IgD-negative memory B cell (primary cell): ENCODE results near the gene CACNA2D1. TPM values are rescaled to one million over a fixed set of nuclear protein-coding genes. Genes with fewer than 3 reads are reported as not detected.
"Not testable (repeated sequence)": the region's sequence is repeated elsewhere in the genome, so short reads cannot be mapped to it uniquely, and the experiment has no call there.

Source experiments
- H3K27ac Mint-ChIP-seq, 3 donors: one replicate each; pipeline ENCODE4 v1.8.0; 2020 to 2022; ENCODE audit warnings: mild to moderate bottlenecking in 3 of 3, mixed read lengths in 3 of 3, moderate library complexity in 1 of 3
- H3K27me3 Mint-ChIP-seq: one replicate; pipeline ENCODE4 v1.8.0; 2021; ENCODE audit warnings: mixed read lengths
- H3K36me3 Mint-ChIP-seq: one replicate; pipeline ENCODE4 v1.8.0; 2020; ENCODE audit warnings: mild to moderate bottlenecking, mixed read lengths
- H3K4me1 Mint-ChIP-seq, 3 donors: one replicate each; pipeline ENCODE4 v1.8.0; 2020 to 2022; ENCODE audit warnings: mixed read lengths in 3 of 3, mild to moderate bottlenecking in 1 of 3
- H3K4me3 Mint-ChIP-seq, 4 donors: one replicate each; pipeline ENCODE4 v1.8.0; 2020 to 2022; ENCODE audit warnings: mild to moderate bottlenecking in 4 of 4, mixed read lengths in 4 of 4, moderate library complexity in 3 of 4
- H3K9me3 Mint-ChIP-seq, 3 donors: one replicate each; pipeline ENCODE4 v1.8.0; 2020 to 2021; ENCODE audit warnings: mixed read lengths in 3 of 3, mild to moderate bottlenecking in 1 of 3
- polyA plus RNA-seq: library from polyadenylated mRNA; unstranded; fragments of 300-500 nt; fragmentation: Illumina TruSeq; gene quantifications from one replicate; pipeline ENCODE4 v1.2.3, GENCODE V29; 2021

Gene CACNA2D1
- polyA plus RNA-seq, 1 donor from 2014 or later, result not detected

DNA sequence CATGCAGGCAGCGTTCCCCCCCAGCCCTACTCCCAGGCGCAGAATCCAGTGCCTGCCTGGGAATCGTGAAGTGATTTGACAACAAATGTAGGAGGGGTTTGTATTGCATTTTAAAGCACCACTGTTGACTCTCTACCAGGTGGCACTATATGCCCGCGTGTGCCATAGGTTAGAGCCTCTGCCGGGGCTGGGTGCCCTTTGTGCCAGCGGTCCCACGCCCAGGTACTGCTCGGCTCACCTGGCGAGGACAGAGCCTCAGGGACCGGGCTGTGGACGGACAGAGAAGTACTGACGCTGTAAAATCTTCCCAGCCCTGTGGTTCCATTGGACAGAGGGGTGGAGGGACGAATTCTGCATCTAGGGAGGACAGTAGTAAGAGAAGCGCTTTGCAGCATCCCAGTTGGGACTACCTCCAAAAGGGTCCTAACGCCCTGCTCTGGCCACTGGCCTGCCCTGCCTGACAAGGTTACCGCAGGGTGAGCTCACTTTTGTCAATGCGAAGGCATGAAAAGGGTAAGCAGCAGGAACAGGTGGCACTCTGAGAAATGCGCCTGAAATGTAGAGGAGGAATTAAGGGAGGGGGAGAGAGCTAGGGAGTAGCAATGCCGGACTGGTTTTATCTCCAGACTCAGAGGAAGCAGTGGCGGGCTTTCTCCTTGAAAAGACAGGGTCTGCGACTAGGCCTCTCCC lies 788 bp upstream of the CACNA2D1 start:
- Mint-ChIP-seq H3K4me1 (peaks cover 0 to 1% (median 0%) of the 10 kb centered on the region in 3 donors), H3K27me3 (peaks cover 17% of the 10 kb centered on the region), H3K36me3 (no peaks in the 10 kb centered on the region), H3K27ac (no peak overlapping the region), H3K9me3 (peaks cover 1 to 8% (median 6%) of the 10 kb centered on the region in 3 donors), H3K4me3 (peak overlapping the region in 2 of 4 donors; percentile 45 to 75)

DNA sequence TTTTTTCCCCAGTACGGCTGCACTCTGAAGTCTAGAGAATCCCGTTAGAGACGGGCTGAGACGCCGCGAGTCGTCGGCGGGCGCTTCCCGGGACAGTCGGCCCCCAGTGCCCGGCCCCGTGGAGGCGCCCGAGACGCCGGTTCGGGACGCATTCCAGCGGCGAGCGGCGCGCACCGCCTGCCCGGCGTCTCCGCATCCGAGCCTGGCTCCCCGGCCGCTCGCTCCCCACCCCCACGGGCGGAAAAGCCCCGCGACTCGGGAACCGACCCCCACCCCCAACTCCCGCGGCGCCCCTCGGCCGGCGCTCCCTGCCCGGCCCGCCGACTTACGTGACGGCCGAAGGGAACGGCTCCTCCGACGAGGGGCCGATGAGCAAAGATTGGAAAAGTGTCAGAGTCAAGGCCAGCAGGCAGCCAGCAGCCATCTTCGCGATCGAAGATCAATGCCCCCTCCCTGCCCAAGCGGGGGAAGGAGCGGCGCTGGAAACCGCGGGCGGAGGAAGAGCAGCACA lies 486 bp downstream of the CACNA2D1 start:
- Mint-ChIP-seq H3K27ac (no peak overlapping the region), H3K9me3 (peaks cover 1 to 8% (median 6%) of the 10 kb centered on the region in 3 donors), H3K36me3 (no peaks in the 10 kb centered on the region), H3K27me3 (peaks cover 17% of the 10 kb centered on the region), H3K4me3 (no peak overlapping the region), H3K4me1 (peaks cover 0 to 1% (median 0%) of the 10 kb centered on the region in 3 donors)

GRCh38 chr7:82442492-82443035 lies 1.0 kb downstream of the CACNA2D1 start:
- Mint-ChIP-seq H3K27ac (no peak overlapping the region), H3K36me3 (no peaks in the 10 kb centered on the region), H3K9me3 (peaks cover 1 to 8% (median 6%) of the 10 kb centered on the region in 3 donors), H3K4me1 (peaks cover 0 to 1% (median 0%) of the 10 kb centered on the region in 3 donors), H3K27me3 (peaks cover 17% of the 10 kb centered on the region), H3K4me3 (peak overlapping the region in 2 of 4 donors; percentile 23 to 74)

- Mint-ChIP-seq H3K36me3 (no peaks in the 10 kb centered on the region), H3K27me3 (peaks cover 17% of the 10 kb centered on the region), H3K27ac (no peak overlapping the region)
These were observed 1.7 kb downstream of the CACNA2D1 start for GRCh38 chr7:82441669-82442478.

GRCh38 chr7:82438521-82438920 lies 5.1 kb downstream of the CACNA2D1 start:
- Mint-ChIP-seq H3K9me3 (peaks cover 0 to 4% (median 1%) of the 10 kb centered on the region in 3 donors), H3K27ac (no peak overlapping the region)

More at GRCh38 chr7:82441669-82442478, 1.7 kb downstream of the CACNA2D1 start:
- H3K9me3 Mint-ChIP-seq, result peaks cover 1 to 8% (median 6%) of the 10 kb centered on the region in 3 donors
- peaks cover 0 to 1% (median 0%) of the 10 kb centered on the region in 3 donors for H3K4me1 Mint-ChIP-seq
- no peak overlapping the region for H3K4me3 Mint-ChIP-seq

DNA sequence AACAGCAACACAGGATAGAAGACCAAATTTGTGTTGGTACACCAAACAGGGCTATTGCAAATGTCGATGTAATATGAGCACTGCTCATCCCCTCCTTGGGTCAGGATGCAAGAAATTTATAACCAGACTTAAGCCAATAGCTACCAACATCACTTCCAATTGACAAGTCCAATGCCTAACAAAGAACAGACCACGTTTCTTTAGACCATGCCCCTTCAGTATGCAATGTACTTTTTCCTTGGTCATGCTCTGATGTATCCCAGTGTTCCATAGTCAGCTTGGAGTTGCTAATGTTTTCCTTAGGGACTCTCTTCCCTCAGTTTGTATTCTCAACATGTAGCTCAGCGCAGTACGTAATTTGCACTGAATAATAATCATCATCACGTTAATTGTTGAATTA lies 7.8 kb downstream of the CACNA2D1 start:
- Mint-ChIP-seq H3K9me3 (peaks cover 0 to 4% (median 3%) of the 10 kb centered on the region in 3 donors), H3K36me3 (no peaks in the 10 kb centered on the region), H3K4me1 (no peaks in the 10 kb centered on the region), H3K27ac (no peak overlapping the region), H3K27me3 (peaks cover under 1% of the 10 kb centered on the region), H3K4me3 (no peak overlapping the region)

More at GRCh38 chr7:82438521-82438920, 5.1 kb downstream of the CACNA2D1 start:
- Mint-ChIP-seq H3K4me1 (peaks cover 0 to 1% (median 0%) of the 10 kb centered on the region in 3 donors), H3K27me3 (peaks cover 10% of the 10 kb centered on the region), H3K36me3 (no peaks in the 10 kb centered on the region), H3K4me3 (no peak overlapping the region)

- peaks cover 2 to 4% (median 3%) of the 10 kb centered on the region in 3 donors for H3K9me3 Mint-ChIP-seq
- H3K27me3 Mint-ChIP-seq, result no peaks in the 10 kb centered on the region
- no peaks in the 10 kb centered on the region for H3K4me1 Mint-ChIP-seq
- H3K36me3 Mint-ChIP-seq, result no peaks in the 10 kb centered on the region
- no peak overlapping the region for H3K4me3 Mint-ChIP-seq
- H3K27ac Mint-ChIP-seq, result no peak overlapping the region
These were observed 9.1 kb downstream of the CACNA2D1 start for GRCh38 chr7:82434275-82435022.

GRCh38 chr7:82433507-82433906 lies 10.1 kb downstream of the CACNA2D1 start:
- no peaks in the 10 kb centered on the region for H3K27me3 Mint-ChIP-seq
- no peak overlapping the region for H3K27ac Mint-ChIP-seq
- H3K4me3 Mint-ChIP-seq, result no peak overlapping the region
- H3K4me1 Mint-ChIP-seq, result no peaks in the 10 kb centered on the region
- no peaks in the 10 kb centered on the region for H3K36me3 Mint-ChIP-seq
- H3K9me3 Mint-ChIP-seq, result peaks cover 2 to 4% (median 3%) of the 10 kb centered on the region in 3 donors

DNA sequence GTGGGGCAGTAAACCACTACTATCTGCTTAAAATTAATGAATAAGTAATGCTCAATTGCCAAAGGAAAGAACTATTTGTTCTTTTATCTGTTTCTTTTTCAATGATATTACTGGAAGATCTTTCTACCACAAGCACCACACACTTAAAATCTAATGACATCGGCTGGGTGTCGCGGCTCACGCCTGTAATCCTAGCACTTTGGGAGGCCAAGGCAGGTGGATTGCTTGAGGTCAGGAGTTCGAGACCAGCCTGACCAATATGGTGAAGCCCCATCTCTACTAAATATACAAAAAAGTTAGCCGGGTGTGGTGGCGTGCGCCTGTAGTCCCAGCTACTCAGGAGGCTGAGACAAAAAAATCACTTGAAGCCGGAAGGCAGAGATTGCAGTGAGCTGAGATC lies 10.8 kb downstream of the CACNA2D1 start:
- not testable (repeated sequence) for H3K36me3 Mint-ChIP-seq, H3K27me3 Mint-ChIP-seq, H3K4me3 Mint-ChIP-seq, H3K4me1 Mint-ChIP-seq, H3K9me3 Mint-ChIP-seq, H3K27ac Mint-ChIP-seq

DNA sequence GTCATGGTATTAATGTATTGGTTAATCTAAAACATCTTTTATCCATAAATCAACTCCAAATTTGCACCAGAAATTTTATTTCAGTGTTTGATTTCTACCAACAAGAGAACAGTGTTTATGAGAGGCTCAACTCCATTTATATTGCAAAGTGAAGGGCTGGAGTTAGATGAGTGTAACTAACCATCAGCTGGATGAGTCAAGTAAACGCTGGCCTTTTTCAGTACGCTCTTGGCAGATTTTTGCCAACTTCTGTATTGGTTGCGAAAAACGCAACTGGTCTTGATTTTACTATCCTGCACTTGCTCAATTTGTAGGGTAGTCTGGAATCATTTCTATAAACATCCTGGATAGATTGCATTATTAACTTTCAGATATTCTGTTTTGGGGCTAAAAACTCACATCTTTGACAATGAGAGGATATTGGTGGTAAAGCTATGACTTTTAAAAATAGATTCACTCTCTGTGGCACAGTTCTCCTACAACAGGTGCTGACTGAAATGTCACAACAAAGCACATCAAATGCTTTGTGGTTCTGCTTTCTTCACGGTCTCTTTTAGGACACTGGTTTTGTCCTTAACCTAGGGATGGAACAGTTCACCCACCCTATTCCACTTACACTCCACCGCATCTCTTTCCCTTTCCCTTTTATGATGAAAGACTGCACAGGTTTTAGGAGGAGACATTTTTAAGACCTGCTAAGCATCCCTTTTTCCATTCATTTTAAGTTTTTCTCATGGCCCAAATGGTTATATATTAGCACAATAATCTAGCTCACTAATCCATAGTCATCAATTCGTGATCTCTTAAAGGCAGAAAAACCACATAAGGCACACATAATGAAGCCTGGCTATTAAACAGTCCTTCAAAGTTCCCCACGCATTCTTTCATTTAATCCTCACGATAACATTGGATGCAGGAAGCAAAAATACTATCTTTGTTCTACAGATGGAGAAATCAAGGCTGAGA lies 12.8 kb downstream of the CACNA2D1 start:
- no peaks in the 10 kb centered on the region for H3K36me3 Mint-ChIP-seq
- no peak overlapping the region for H3K27ac Mint-ChIP-seq
- H3K9me3 Mint-ChIP-seq, result peaks cover 0 to 5% (median 2%) of the 10 kb centered on the region in 3 donors
- no peaks in the 10 kb centered on the region for H3K4me1 Mint-ChIP-seq
- H3K4me3 Mint-ChIP-seq, result peak overlapping the region in 1 of 4 donors; percentile 10
- no peaks in the 10 kb centered on the region for H3K27me3 Mint-ChIP-seq

GRCh38 chr7:82429408-82429807 lies 14.2 kb downstream of the CACNA2D1 start:
- Mint-ChIP-seq H3K4me1 (no peaks in the 10 kb centered on the region), H3K27me3 (no peaks in the 10 kb centered on the region), H3K27ac (no peak overlapping the region), H3K36me3 (no peaks in the 10 kb centered on the region), H3K4me3 (no peak overlapping the region), H3K9me3 (peaks cover 0 to 5% (median 2%) of the 10 kb centered on the region in 3 donors)

DNA sequence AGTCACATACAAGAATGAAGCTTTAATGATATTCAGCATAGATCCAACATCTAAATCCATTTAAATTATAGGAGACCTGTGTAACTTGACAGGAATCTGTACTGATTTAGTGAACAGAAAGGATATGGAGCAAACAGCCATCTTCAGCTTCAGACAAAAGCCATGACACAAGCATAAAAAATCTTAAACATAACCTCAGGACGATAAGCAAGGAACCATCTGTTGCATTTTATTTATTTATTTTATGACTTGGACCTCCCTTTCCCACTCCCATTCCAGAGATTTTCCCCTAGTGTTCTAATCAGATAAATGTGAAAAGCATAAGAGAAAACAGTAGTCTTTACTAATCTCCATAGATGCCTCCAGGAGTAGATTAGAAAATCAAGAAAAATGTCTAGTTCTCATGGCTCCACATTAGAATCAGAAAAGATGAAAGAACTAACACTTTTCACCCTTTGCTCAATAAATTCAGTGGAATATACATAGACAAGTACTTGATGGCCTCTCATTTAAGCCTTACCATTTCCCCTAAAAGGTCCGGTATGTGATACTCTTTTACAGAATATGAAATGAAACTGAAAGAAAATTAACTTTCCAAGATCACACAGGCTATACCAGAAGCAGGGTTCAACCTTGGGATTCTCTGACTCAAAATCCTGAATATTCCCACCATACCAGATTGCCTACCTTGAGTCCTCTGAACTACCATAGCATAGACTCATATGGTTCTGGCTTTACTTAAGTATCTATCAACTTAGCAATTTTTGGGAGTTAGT lies 15.2 kb downstream of the CACNA2D1 start:
- H3K27ac Mint-ChIP-seq, result no peak overlapping the region
- H3K27me3 Mint-ChIP-seq, result no peaks in the 10 kb centered on the region

GRCh38 chr7:82423446-82423845 lies 20.1 kb downstream of the CACNA2D1 start:
- Mint-ChIP-seq H3K9me3 (peaks cover 0 to 3% (median 2%) of the 10 kb centered on the region in 3 donors), H3K27me3 (no peaks in the 10 kb centered on the region), H3K36me3 (no peaks in the 10 kb centered on the region), H3K4me1 (no peaks in the 10 kb centered on the region), H3K4me3 (no peak overlapping the region), H3K27ac (no peak overlapping the region)

More for the DNA sequence above, 15.2 kb downstream of the CACNA2D1 start:
- Mint-ChIP-seq H3K9me3 (peaks cover 0 to 5% (median 2%) of the 10 kb centered on the region in 3 donors), H3K4me1 (no peaks in the 10 kb centered on the region), H3K4me3 (no peak overlapping the region), H3K36me3 (no peaks in the 10 kb centered on the region)
